DOHH2 (cell line): ENCODE measurements around the gene GPR183.

ENCODE experiments used
- CTCF ChIP-seq: fragments of 200-600 bp; sonication (generic); IDR thresholded peaks from one replicate; pipeline ENCODE4 v1.5.1; 2014; ENCODE audit warnings: antibody characterized with exemption, mild to moderate bottlenecking, low read depth, low read length; ENCODE audit not compliant: poor library complexity, severe bottlenecking
- EZH2phosphoT487 ChIP-seq: fragments of 200-600 bp; sonication (generic); IDR thresholded peaks from 2 replicates; pipeline ENCODE4 v1.6.1; 2017; ENCODE audit warnings: borderline replicate concordance, mild to moderate bottlenecking, antibody characterized with exemption, low read length, moderate library complexity, mixed read lengths

DNA sequence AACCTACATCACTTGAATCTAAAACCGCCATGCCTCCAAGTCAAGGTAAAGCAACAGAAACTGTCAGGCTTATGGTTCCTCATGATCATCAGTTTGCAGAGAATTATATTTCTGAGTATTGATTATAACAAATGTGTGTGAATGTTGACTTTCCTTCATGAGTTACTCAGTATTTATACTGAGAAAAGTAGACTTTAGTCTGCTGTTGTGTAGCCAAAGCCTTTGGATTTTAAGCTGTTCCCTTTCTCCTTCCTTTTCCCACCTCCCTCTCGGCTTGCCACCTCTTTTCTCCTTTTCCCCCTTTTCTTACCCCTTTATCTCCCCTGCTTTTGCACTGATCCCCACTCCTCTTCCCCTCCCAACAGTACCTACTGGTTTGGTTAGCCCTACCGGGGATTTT, 28.4 kb downstream of the GPR183 start:
- TF ChIP-seq CTCF (no peak), EZH2phosphoT487 (no peak)
